ENCODE measurements around the gene TUBGCP3.
A peak's percentile ranks its signal among the peaks of the same experiment; 100 is the strongest.

The TUBGCP3 gene

DNA sequence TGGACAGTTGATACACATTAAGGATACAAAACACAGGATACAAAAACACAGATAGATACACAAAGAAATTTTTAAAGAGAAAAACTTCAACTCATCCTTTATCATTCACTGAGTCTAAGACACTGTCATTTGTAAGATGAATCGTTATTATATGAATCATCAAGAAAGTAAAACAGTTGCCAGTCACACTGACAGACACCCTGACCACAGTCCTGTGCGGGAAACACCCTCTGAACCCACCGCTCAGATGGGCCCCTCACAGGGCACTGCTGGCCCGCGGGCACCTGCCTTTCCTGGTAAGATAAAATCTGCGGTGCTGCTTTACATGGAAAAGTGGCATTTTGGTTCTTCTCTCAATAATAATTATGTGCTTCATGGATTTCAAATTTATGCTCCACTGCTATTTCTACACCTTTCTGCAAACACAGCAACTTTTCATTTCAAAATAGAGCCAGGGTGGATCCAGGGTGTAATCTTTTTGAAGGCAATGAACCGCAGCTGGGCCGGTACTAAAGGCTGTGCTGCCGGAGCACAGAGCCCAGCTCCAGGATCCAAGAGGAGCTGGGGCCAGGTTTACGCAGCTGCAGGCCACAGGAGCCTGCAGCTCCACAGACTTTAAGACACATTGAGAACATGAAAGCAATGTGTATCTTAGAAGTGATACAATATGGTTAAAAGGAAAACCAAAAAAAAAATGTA lies 76.8 kb downstream of the TUBGCP3 start:
- Mint-ChIP-seq H3K36me3 (ENCODE audit: low read depth) (peaks cover 23% of the 10 kb centered on the region), H3K27ac (no peak overlapping the region), H3K9me3 (no peaks in the 10 kb centered on the region), H3K27me3 (ENCODE audit: low read depth, poor library complexity) (no peaks in the 10 kb centered on the region), H3K4me3 (no peak overlapping the region), H3K4me1 (peaks cover 8% of the 10 kb centered on the region)
- TF ChIP-seq, protein P1, sequence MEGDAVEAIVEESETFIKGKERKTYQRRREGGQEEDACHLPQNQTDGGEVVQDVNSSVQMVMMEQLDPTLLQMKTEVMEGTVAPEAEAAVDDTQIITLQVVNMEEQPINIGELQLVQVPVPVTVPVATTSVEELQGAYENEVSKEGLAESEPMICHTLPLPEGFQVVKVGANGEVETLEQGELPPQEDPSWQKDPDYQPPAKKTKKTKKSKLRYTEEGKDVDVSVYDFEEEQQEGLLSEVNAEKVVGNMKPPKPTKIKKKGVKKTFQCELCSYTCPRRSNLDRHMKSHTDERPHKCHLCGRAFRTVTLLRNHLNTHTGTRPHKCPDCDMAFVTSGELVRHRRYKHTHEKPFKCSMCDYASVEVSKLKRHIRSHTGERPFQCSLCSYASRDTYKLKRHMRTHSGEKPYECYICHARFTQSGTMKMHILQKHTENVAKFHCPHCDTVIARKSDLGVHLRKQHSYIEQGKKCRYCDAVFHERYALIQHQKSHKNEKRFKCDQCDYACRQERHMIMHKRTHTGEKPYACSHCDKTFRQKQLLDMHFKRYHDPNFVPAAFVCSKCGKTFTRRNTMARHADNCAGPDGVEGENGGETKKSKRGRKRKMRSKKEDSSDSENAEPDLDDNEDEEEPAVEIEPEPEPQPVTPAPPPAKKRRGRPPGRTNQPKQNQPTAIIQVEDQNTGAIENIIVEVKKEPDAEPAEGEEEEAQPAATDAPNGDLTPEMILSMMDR (IDR thresholded peaks at IDR 0.05) = no peak
- no peak for DNase-seq

DNA sequence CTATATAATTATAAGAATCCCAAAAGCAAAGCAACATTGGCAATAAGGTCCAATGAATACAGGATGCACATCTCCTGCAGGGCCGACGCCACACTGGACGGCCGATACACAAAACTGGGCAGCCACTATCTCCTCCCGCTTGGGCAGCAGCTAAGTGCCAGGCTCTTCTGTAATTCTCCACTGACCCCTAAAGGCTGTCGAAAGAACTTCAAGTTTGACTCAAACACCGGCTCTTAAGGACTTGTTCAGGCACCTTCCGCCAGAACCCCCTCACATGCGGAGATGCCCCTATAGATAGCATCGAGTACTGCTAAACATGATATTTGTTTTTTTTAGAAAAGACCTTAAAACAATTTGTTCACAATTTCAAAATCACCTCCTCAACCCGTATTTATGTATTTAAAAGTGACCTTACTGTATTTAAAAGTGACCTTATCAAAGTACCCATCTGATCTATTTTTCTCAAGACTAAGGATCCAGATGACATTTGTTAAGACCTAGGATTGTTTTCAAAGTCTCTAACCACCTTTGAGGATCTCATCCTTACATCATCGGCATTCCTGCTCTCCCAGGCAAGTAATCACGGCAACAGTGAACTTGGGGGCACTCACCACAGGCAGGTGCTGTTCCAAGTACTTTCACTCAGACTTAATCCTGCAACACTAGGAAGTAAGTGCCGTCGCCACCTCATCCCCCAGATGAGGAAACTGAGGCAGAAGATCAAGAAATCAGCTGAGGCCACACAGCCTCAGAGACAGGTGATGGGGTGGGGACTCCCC lies 77.8 kb downstream of the TUBGCP3 start:
- Mint-ChIP-seq H3K27ac (peak overlapping the region; percentile 9), H3K9me3 (no peaks in the 10 kb centered on the region), H3K4me1 (peaks cover 8% of the 10 kb centered on the region), H3K36me3 (ENCODE audit: low read depth) (peaks cover 30% of the 10 kb centered on the region), H3K4me3 (no peak overlapping the region), H3K27me3 (ENCODE audit: low read depth, poor library complexity) (no peaks in the 10 kb centered on the region)
- DNase-seq = peak; percentile 53
- TF ChIP-seq, protein P1 (IDR thresholded peaks at IDR 0.05) = peak; percentile 66

DNA sequence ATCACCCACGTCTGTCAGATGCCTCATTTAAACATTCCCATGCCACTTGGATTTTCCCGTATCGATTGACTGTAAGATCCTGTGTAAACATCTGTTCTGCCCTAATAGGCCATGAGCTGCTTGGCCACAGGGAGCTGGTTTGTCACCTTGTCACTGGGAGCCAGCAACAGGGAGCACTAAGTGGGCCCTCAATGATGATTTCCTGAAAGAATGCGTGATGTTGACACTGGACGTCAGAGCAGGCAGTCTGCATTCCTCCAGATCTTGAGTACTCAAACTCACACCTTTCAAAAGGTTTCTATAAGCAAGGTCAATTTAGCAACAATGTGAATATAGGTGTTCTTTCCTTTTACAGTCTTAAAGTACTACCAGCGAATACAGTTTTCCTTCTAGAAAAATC lies 78.8 kb downstream of the TUBGCP3 start:
- H3K27ac Mint-ChIP-seq = peak overlapping the region; percentile 70

DNA sequence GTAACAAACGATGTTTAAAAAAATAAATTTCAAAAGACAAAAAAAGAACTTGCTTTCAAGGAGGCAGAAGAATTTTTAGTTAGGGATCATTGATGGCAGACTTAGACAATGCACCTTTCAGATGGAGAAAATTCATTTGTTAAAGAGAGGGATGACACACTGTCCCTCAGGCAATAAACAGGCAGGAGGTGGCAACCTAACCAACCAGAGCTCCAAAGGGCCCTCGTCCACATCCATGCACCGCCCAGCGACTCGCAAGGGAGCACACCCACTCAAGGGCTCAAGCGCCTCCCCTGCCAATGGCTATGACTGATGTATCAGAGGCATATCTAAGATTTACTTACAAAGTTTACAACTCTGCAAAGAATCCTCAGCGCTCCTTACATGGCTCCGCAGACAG lies 81.9 kb downstream of the TUBGCP3 start:
- Mint-ChIP-seq H3K27ac (no peak overlapping the region), H3K27me3 (ENCODE audit: low read depth, poor library complexity) (no peaks in the 10 kb centered on the region), H3K4me3 (no peak overlapping the region), H3K9me3 (no peaks in the 10 kb centered on the region), H3K36me3 (ENCODE audit: low read depth) (peaks cover 52% of the 10 kb centered on the region), H3K4me1 (peaks cover 8% of the 10 kb centered on the region)
- TF ChIP-seq, protein P1 (IDR thresholded peaks at IDR 0.05) = no peak
- no peak for DNase-seq

More for the DNA sequence above, 78.8 kb downstream of the TUBGCP3 start:
- no peak overlapping the region for H3K4me3 Mint-ChIP-seq
- TF ChIP-seq, protein P1 (IDR thresholded peaks at IDR 0.05) = no peak
- H3K4me1 Mint-ChIP-seq = peaks cover 8% of the 10 kb centered on the region
- no peak for DNase-seq
- peaks cover 32% of the 10 kb centered on the region for H3K36me3 Mint-ChIP-seq (ENCODE audit: low read depth)
- H3K9me3 Mint-ChIP-seq = no peaks in the 10 kb centered on the region
- no peaks in the 10 kb centered on the region for H3K27me3 Mint-ChIP-seq (ENCODE audit: low read depth, poor library complexity)

DNA sequence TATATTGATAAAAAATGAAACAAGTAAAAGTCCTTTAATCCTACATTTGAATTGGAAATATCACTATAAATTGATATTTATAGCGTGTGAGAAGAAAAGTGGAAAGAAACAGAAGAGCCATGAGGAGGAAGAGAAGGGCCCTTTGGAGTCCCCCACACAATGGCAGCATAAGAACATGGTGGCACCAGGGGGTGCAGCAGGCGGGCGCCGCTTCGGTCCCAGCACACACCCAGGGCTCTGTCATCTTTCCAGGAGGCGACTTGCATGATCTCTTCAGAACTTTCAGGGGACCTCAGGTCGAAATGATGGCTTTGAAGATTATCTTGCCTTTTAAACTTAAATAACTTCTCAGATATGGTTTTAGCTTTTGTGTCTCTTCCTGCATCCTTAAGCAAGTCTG lies 91.8 kb downstream of the TUBGCP3 start:
- no peak for DNase-seq

More for the DNA sequence above, 91.8 kb downstream of the TUBGCP3 start:
- Mint-ChIP-seq H3K27me3 (ENCODE audit: low read depth, poor library complexity) (no peaks in the 10 kb centered on the region), H3K27ac (no peak overlapping the region), H3K4me3 (no peak overlapping the region), H3K9me3 (no peaks in the 10 kb centered on the region), H3K4me1 (no peaks in the 10 kb centered on the region), H3K36me3 (ENCODE audit: low read depth) (peaks cover 54% of the 10 kb centered on the region)
- TF ChIP-seq, protein P1 (IDR thresholded peaks at IDR 0.05) = no peak
